Renal pelvis (tissue), 4 donors: Measurements from ENCODE around the gene TMTC1. TPM values are rescaled to one million over a fixed set of nuclear protein-coding genes. Genes with fewer than 3 reads are reported as not detected.
"Not testable (repeated sequence)": the region's sequence is repeated elsewhere in the genome, so short reads cannot be mapped to it uniquely, and the experiment has no call there.

Source experiments
- DNase-seq: peaks from one replicate; pipeline ENCODE4 v3.0.0-alpha.2; 2013
- polyA plus RNA-seq, 3 donors: library from polyadenylated mRNA; unstranded; fragments of 120-200 nt; gene quantifications; one replicate each; pipeline ENCODE4 v1.2.1, GENCODE V29; 2013; ENCODE audit not compliant: insufficient read length in 3 of 3

TMTC1 gene
- polyA plus RNA-seq, 3 donors: 20.4 to 24.3 (median 24.0) TPM

DNA sequence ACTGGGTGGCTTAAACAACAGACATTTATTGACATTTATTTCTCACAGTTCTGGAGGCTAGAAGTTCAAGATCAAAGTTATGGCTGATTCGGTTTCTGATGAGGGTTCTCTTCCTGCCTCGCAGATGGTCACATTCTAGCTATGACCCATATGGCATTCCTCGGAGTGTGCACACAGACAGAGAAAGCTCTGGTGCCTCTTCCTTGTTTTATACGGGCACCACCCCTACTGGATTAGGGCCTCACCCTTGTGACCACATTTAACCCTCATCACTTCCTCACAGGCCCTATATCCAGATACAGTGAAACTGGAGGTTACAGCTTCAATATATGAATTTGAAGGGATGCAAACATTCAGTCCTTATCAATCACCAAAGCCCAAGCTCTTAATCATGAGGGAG lies 209.2 kb downstream of the TMTC1 start:
- no peak for DNase-seq

DNA sequence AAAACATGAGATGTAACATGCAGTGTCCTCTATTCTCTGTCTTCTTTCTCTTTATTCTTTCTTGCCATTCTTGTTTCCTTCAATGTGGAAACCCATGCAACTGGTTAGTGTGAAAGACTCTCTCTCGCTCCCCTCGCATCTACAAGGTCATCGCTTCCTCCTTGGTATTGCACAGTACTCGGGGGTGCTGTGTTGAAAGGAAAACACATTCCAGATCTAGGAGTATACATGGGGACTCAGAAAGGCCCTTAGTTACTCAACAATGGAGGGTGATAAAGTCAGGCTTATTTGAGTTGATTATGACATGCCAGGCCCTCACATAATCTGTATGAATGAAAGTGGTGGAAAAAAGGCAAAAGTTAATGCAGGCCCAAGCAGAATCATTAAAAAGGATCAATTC lies 210.8 kb downstream of the TMTC1 start:
- DNase-seq: no peak

DNA sequence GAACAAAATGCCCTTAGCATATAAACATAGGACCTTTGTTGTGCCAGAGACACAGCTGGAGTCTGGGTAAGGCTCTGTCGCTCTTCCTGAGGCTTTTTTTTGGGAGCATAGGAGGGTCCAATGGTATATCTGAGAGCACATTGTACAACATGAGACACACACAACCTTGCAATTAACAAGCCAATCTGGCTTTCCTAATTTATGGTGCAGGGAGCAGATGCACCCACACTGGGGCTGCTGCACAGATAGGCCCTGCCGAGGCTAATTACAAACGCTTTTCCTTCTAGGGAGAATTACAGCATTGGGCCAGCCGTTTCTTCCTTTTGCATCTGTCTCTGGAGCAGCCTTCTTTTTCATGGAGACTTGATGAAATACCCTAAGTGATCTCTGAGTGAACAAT lies 211.3 kb downstream of the TMTC1 start:
- DNase-seq: no peak

DNA sequence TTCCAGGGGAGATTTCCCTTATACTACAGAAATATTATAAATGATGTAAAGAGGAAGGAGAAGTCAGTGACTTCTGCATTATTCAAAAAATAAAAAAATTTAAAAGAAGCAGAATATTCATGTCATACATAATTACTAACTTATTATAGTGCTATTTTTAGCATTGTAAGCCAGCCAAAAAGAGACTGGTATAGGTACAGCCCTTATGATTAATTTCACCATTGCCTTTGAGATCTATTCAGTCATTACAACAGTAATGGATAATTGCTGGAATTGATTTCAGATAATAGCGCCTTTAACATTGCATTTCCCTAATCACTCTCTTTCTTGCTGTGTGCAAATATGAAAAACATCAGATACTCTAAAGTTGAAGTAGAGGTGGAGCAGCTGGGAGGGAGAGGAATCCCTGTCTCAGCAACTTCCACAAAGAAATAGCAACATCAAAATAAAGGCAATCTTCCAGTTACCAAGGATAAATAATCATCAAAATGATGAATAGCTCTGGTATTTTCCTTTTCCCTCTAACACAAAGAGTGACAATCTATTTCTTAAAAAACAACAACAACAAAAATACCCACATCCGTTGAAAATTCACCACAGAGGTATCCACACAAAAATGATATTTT lies 214.5 kb downstream of the TMTC1 start:
- DNase-seq: no peak

DNA sequence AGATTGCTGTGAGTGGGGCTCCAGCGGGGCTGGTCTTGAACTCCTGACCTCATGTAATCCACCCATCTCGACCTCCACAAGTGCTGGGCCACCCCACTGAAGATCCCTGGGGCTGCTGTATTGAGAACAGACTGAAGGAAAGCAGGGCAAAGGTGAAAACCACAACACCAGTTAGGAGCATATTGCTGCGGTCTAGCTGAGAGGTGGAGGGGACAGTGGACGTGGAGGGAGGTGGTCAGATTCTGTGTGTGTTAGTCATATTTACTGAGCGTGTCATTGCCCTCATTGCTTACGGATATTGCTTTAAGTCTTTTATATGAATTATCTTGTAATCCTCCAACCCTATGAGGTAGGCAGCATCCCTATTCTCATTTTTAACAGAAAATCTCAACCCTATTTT lies 217.3 kb downstream of the TMTC1 start:
- DNase-seq: no peak

DNA sequence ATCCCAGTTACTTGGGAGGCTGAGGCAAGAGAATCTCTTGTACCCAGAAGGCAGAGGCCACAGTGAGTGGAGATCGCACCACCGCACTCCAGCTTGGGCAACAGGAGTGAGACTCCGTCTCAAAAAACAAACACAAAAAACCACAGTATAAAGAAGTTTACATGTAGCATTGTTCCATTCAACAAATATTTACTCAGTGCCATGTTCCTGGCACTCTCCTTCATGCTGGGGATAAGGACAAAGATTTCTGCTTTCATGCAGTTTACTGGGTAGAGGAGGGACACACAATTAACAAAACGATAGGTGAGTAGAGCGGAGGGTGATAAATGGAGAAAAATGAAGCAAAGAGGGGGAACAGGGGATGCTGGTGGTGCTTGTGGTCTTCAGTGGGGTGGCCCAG lies 218.0 kb downstream of the TMTC1 start:
- no peak for DNase-seq

DNA sequence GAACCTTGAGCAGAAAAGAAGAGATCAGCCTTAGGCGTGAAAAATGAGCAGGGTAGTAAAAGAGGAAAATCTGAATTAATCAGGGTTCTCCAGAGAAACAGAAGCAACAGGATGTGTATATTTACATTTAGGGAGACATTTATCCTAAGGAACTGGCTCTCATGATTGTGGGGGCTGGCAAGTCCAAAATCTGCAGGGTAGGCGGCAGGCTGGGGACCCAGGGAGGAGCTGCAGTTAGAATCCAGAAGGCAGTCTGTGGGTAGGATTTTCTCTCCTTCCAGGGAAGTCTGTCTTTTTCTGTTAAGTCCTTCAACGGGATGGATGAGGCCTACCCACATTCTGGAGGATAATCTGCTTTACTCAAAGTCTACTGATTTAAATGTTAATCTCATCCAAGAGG lies 218.8 kb downstream of the TMTC1 start:
- no peak for DNase-seq

DNA sequence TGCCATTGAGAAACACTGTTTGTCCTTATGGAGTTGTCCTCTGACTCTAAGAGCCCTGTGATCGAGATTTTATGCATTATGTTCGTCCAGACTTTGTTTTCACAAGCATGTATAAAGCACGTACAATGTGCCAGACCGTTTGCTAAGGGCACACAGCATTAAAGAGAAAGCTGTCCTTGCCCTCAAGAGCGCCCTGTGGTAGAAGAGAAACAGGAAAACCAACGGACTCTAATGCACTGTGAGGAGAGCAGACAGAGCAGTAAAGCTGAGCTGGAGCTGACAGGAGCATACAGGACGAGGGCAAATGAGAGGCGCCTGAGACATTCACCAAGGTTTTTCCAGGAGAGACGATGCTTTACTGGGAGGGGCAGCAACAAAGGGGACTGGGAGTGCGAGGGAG lies 220.1 kb downstream of the TMTC1 start:
- DNase-seq: no peak

DNA sequence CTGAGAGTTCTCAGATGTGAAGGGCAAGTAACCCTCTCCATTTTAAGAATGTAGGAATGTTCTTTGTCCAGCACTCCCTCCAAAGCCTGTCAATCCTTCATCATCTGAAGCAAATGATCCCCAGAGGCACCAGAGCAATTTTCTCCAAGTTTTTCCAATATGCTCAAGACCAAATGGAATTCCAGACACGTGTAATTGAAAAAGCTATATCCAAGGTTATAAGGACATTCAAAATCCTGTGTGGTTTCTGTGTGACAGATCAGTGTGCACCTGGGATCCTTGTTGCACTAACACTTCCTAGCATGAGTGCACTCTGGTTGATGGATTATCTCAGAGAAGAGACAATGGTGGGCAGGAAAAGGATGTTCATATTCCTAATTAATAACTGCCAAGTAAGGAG lies 220.7 kb downstream of the TMTC1 start:
- no peak for DNase-seq

DNA sequence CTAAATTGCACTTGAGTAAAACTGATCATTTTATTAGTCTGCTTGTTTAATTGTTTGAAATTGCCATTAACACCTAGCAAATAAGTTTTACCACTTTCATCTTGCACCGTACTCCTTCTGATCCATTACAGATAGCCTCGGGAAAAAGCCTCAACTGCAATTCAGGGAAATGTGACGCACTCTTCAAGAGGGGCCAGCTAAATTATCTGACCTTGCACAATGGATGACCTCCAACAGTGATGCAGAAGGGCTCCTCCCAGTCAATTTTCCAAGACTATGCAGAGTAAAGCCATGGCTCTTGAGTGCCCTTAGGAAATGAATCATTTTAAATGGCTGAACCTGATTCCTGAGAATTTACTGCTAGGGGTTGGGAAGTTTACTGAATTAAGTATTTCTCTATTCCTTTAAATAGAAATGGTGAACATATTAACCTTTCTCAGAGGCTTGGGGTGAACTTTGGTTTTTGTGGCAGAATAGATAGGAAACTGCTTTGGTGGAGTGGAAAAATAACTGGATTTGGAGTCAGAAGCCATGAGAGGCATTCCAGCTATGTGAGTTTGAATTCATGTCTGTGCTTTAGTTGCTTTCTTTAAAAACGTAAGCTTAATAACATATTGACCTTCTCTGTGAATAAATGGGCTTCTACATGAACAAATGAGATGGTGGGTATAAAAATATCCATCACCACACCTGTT lies 221.5 kb downstream of the TMTC1 start:
- DNase-seq: peak; percentile 76

DNA sequence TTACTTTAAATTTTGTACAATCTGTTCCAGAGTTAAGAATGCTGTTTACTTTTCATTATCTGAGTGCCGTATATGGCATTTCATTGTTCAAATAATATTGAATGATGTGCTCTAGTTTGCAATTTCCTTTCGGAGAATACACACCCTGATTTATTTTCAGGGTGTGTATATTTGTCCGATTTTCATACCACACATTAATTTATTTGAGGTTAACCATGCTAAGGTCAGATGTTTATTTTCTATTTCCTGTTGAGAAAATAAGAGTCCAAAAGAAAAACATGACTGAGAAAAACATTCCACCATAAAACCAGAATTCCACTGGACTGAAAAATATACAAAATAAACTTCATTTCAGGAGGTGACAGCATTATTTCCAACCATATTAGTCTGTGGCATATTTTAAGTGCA lies 222.1 kb downstream of the TMTC1 start:
- peak; percentile 67 for DNase-seq

DNA sequence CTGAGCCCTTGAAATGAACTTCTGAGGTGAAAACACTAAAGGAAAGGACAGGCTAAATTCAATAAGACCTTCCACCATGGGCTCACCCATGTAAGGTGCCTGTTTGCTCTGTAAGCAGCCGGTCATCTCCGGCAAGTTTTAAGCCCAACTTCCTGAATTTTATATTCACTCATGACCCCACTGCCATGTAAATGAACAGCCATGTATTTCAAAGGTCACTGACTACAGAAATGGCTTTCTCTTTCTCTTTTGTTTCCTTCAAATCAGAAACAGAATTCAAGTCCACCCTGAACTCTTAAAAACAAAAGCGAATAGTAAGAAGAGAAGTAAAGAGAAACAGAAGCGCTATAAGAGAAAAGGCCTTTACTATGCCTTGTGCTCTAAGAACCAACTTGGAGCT lies 224.5 kb downstream of the TMTC1 start:
- DNase-seq: no peak

DNA sequence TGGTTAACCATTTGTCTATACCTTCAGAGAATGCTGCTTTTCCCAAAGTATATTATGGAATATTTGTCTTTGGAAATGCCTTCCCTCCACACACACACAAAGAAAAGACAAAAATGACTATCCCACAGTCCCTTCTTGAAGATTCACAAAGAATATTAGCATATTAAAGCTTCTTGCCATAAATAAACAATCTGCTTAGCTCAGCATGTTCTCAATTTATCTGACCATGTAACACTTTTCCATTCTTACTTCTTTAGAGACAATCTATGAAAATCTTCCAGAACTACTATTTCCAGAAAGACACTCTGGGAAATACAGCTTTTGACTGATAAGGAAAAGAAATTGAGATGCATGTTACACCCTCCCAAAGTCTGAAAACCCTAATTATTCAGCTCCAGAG lies 227.4 kb downstream of the TMTC1 start:
- DNase-seq: no peak

DNA sequence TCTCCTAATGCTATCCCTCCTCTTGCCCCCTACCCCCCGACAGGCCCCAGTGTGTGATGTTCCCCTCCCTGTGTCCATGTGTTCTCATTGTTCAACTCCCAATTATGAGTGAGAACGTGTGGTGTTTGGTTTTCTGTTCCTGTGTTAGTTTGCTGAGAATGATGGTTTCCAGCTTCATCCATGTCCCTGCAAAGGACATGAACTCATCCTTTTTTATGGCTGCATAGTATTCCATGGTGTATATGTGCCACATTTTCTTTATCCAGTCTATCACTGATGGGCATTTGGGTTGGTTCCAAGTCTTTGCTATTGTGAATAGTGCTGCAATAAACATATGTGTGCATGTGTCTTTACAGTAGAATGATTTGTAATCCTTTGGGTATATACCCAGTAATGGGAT lies 228.3 kb downstream of the TMTC1 start:
- DNase-seq: not testable (repeated sequence)

DNA sequence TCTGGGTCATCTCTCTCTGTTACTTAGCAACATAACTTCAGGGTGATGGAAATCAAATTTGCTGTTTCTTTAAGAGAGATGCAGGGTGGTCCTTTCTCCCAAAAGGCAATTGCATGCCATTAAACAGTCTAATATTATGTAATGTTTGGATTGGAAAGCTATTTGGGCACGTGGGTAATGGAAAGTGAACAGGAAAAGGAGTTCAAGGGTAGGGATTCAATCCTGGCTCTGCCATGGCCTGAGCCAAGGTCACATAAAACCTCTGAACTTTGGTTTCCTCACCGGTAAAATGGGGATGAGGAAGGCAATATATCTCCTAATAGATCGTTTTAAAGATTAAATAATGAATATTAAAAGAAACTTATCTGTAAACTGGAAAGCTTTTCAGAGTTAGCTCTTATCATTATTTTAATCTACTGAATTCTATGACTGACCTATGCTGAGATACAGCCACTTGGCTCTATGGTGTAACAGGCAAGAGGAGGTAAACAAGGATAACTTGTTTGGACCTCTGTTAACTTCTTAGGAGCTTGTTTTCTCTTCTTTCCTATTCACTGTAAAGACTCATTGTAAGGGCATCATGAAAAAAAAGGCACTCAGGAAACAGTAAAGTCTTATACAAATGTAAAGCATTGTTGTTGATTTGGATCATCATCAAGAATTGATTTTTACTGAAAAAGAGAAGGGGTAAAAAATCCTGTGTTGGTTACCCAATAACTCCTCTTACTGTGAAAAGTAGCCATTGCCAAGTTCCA lies 230.6 kb downstream of the TMTC1 start:
- no peak for DNase-seq

DNA sequence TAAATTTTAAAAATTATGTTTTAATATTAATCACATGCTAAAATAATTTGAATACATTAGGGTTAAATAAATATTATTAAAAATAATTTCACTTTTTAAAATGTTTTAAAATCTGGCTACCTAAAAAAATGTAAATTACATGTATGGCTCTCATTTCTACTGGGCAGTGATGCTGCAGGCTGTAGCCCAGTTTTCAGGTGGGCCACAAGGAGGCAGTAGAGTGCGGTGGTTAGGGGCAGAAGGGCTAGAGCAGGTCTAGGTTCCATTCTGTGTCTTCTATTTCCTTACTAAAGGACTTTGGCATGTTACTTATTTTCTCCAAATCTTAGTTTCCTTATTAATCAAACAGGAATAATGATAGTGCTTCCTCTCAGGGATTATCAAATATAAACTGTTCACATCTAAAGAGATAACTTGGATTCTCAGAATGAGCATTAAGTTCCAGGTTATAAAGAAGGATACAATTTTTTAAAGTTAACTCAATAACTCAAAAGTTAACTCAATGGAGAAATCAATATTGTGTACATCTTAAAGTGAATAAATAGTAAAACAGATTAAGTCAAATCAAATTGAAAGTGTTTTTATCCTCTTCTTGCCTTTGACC lies 231.3 kb downstream of the TMTC1 start:
- DNase-seq: peak; percentile 51

DNA sequence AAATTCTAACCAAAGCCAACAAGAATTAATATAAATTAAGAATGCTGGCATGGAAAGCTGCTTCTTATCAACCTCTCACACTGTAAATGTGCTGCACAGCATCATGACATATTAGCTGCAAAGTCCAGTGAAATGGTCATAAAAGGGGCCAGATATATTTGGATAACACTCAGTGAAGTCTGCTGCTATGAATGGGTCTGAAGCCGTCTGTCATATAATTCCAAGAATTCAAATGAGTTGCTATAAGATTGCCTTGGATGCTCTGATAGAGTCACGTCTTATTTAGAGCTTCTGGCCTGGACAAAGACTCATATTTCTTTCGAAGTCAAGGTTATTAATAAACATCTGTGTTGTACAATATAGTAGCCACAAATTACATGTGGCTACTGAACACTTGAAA lies 231.9 kb downstream of the TMTC1 start:
- no peak for DNase-seq

DNA sequence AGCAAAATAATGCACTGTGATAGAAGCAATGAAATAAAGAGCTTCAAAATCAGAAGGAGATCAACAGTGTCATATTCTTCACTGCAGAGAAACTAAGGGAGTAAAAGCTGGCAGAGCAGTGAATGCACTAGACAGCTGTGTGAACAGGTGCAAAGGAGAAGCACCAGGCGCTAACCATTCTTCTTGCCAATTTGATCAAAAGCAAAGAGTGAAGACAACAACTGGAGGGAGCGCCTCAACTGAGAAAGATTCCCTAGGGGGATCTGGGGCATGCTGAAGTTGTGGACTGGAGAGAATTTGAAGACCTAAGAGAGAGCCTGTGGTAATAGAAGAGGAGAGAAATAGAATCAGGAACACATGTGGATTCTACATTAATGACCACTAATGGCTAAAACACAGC lies 235.9 kb downstream of the TMTC1 start:
- no peak for DNase-seq

DNA sequence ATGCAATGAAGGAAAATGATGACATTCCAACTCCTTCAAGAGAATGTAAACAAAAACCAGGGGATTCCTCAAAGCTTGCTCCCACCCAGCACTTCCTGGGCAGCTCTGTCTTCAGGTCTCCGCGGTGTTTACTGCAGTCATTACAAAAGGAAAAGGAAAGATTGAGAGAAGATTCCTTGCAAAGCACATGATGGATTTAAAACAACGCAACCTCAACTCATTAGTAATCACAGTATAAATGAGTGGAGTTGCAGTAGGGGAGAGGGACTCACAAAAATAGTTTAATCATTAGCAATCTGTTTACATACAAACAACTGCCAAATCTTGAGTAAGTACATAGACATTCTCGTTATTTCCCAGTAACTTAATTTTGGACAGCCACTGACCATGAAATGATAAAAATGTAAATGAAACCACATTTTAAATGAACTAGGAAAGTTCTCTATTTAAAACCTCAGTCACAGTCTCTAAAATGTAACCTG lies 236.6 kb downstream of the TMTC1 start:
- no peak for DNase-seq

DNA sequence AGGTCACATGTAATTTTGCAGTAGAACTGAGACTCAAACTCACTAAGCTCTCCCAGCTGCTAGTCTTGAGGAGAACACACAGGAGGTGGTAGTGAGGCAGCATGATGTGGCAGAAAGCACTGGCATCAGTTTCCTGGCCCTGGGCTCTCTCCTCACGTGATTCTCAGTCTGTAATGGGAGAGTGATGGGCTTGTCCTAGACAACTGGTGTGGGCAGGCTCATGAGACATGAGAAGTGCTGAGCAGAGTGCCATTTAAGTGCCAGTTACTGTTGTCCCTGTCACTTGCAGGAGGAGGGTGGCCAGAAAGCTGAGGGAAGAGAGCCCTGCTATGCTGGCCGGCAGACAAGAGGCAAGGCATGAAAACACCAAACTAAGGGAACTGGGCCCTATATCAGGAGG lies 237.7 kb downstream of the TMTC1 start:
- no peak for DNase-seq

DNA sequence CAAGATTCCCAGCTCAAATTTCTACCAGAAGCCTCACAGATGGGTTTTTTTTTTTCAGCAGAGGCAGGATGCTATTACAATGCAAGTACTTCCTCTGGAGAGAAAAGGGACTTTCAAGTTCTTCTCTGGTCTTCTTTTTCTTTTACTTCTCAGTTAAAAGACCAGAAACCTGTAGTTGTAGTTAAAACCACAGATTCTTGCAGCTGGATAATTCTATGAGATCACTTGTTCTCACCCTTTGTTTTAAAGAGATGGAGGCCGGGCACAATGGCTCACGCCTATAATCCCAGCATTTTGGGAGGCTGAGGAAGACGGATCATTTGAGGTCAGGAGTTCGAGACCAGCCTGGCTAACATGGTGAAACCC lies 238.7 kb downstream of the TMTC1 start:
- no peak for DNase-seq

DNA sequence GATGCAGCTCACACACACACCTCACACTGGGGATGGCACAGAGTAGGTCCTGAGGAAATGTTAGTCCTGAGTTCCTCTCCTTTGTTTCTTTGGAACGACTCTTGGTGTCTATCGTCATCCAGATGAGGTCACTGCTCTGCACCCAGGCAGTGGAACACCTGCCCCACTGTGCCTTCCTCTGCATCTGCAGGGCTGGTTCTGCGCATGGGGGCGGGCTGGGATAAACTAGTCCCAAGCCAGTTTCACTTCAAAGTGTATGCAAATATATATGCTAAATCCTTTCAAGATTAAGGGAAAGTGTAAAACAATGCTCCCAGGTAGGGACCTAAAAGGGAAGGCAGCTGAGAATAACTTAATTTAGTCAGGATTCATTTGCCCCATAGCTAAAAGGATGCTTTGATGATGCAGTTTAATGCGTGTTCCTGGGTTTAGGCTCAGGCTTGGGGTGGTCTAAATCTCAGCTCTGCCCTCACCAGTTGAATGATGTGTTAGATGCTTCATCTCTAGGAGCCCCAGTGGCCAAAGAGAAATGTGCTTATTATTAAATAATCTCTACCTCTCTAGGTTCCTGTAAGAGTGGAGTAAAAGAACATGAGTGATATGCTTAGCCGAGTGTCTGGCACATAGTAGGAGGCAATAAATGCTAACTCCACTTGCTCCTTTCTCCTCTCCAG lies 239.2 kb downstream of the TMTC1 start:
- no peak for DNase-seq
